BLaER1 treated with 17β-estradiol and CSF1 and Interleukin-3, amounts not matched to agents 10 nM and 100 nM (cell line): ENCODE results near the gene ADAMTS15.
A peak's percentile ranks its signal among the peaks of the same experiment; 100 is the strongest.

ENCODE experiments used
- H3K27ac ChIP-seq, 11 experiments: shearing (Covaris generic); formaldehyde crosslinking; 2 replicates each; pipeline ENCODE4 v1.8.1; 2022
- H3K27me3 ChIP-seq, 11 experiments: shearing (Covaris generic); formaldehyde crosslinking; 2 replicates each; pipeline ENCODE4 v1.8.1; 2022
- H3K36me3 ChIP-seq, 11 experiments: shearing (Covaris generic); formaldehyde crosslinking; 2 replicates each; pipeline ENCODE4 v1.8.1; 2022
- H3K4me1 ChIP-seq, 10 experiments: shearing (Covaris generic); formaldehyde crosslinking; 2 replicates each; pipeline ENCODE4 v1.8.1; 2022
- H3K4me2 ChIP-seq, 11 experiments: shearing (Covaris generic); formaldehyde crosslinking; 2 replicates each; pipeline ENCODE4 v1.8.1; 2022
- H3K4me3 ChIP-seq, 10 experiments: shearing (Covaris generic); formaldehyde crosslinking; 2 replicates each; pipeline ENCODE4 v1.8.1; 2022
- H3K9ac ChIP-seq, 11 experiments: shearing (Covaris generic); formaldehyde crosslinking; 2 replicates each; pipeline ENCODE4 v1.8.1; 2022
- H3K9me3 ChIP-seq, 11 experiments: shearing (Covaris generic); formaldehyde crosslinking; replicated peaks in 1 of 11; 2 replicates each; pipeline ENCODE4 v1.8.1; 2022
- H4K20me1 ChIP-seq, 11 experiments: shearing (Covaris generic); formaldehyde crosslinking; 2 replicates each; pipeline ENCODE4 v1.8.1; 2022
- Cebpa-rat ChIP-seq, 11 experiments: shearing (Covaris generic); IDR thresholded peaks; 2 replicates each; pipeline ENCODE4 v1.8.1; 2022

Gene ADAMTS15, protein sequence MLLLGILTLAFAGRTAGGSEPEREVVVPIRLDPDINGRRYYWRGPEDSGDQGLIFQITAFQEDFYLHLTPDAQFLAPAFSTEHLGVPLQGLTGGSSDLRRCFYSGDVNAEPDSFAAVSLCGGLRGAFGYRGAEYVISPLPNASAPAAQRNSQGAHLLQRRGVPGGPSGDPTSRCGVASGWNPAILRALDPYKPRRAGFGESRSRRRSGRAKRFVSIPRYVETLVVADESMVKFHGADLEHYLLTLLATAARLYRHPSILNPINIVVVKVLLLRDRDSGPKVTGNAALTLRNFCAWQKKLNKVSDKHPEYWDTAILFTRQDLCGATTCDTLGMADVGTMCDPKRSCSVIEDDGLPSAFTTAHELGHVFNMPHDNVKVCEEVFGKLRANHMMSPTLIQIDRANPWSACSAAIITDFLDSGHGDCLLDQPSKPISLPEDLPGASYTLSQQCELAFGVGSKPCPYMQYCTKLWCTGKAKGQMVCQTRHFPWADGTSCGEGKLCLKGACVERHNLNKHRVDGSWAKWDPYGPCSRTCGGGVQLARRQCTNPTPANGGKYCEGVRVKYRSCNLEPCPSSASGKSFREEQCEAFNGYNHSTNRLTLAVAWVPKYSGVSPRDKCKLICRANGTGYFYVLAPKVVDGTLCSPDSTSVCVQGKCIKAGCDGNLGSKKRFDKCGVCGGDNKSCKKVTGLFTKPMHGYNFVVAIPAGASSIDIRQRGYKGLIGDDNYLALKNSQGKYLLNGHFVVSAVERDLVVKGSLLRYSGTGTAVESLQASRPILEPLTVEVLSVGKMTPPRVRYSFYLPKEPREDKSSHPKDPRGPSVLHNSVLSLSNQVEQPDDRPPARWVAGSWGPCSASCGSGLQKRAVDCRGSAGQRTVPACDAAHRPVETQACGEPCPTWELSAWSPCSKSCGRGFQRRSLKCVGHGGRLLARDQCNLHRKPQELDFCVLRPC

DNA sequence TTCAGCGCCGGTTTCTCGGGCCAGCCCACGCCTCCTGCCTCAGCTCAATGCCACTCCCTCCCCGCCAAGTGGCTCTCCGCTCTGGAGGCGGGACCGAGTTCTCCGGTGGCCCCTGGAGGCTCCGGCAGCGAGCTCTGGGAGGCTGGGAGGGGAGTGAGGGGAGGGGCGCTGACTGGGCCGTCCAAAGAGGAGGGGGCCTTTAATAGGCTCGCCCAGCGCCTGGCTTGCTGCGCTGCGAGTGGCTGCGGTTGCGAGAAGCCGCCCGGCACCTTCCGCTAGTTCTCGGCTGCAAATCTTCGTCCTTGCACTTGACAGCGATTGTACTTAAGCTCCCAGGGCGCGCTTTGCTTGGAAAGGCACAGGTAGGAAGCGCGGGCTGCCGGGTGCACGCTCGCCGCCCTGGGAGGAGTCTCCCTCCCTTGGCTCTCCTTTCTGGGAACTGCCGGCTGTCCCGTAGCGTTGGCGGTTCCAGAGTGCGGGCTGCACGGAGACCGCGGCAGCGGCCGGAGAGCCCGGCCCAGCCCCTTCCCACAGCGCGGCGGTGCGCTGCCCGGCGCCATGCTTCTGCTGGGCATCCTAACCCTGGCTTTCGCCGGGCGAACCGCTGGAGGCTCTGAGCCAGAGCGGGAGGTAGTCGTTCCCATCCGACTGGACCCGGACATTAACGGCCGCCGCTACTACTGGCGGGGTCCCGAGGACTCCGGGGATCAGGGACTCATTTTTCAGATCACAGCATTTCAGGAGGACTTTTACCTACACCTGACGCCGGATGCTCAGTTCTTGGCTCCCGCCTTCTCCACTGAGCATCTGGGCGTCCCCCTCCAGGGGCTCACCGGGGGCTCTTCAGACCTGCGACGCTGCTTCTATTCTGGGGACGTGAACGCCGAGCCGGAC lies at the start of gene ADAMTS15:
Gene ADAMTS15, plus strand, starts transcription at position 230 of the 894 bp plus-strand sequence. Its CDS starts 329 bp downstream, at position 559.
- peak within 1 kb of the TSS; percentile 49 to 69 (median 60) for H3K4me3 ChIP-seq
- H3K4me2 ChIP-seq, result peak within 1 kb of the TSS; percentile 88 to 99 (median 98)
- peak within 1 kb of the TSS; percentile 3 to 55 (median 49); a peak in 18 of 22 replicates for H3K9ac ChIP-seq
- H3K36me3 ChIP-seq, result no peaks in the 10 kb centered on the region
- H3K9me3 ChIP-seq, result 0 out of 22 replicates have a peak, but pooled peaks cover 0 to 8% (median 0%) of the 10 kb centered on the region in 11 experiments
- H4K20me1 ChIP-seq, result no peaks in the 10 kb centered on the region; a peak in 1 of 22 replicates
- H3K4me1 ChIP-seq, result peaks cover 8 to 13% (median 12%) of the 10 kb centered on the region in 10 experiments; a peak in 18 of 20 replicates
- no peak within 1 kb of the TSS for H3K27ac ChIP-seq
- peaks cover 9 to 19% (median 16%) of the 10 kb centered on the region in 11 experiments; a peak in 21 of 22 replicates for H3K27me3 ChIP-seq
- no peak for TF ChIP-seq Cebpa-rat (IDR thresholded peaks at IDR 0.05)

- H3K4me3 ChIP-seq, result no peak overlapping the region
- H4K20me1 ChIP-seq, result peaks cover 0 to 13% (median 0%) of the 10 kb centered on the region in 11 experiments; a peak in 4 of 22 replicates
- H3K4me1 ChIP-seq, result peaks cover 20 to 66% (median 43%) of the 10 kb centered on the region in 10 experiments
- H3K4me2 ChIP-seq, result peak overlapping the region in 3 of 11 experiments; percentile 7 to 91 (median 87); a peak in 3 of 22 replicates
- H3K36me3 ChIP-seq, result no peaks in the 10 kb centered on the region
- no peak for TF ChIP-seq Cebpa-rat (IDR thresholded peaks at IDR 0.05)
- no peak overlapping the region for H3K9ac ChIP-seq
- H3K27me3 ChIP-seq, result peaks cover 0 to 15% (median 5%) of the 10 kb centered on the region in 11 experiments; a peak in 7 of 22 replicates
- no peak overlapping the region for H3K27ac ChIP-seq
- no peaks in the 10 kb centered on the region for H3K9me3 ChIP-seq
Observed at GRCh38 chr11:130399196-130399595, 49.2 kb upstream of the ADAMTS15 start.

DNA sequence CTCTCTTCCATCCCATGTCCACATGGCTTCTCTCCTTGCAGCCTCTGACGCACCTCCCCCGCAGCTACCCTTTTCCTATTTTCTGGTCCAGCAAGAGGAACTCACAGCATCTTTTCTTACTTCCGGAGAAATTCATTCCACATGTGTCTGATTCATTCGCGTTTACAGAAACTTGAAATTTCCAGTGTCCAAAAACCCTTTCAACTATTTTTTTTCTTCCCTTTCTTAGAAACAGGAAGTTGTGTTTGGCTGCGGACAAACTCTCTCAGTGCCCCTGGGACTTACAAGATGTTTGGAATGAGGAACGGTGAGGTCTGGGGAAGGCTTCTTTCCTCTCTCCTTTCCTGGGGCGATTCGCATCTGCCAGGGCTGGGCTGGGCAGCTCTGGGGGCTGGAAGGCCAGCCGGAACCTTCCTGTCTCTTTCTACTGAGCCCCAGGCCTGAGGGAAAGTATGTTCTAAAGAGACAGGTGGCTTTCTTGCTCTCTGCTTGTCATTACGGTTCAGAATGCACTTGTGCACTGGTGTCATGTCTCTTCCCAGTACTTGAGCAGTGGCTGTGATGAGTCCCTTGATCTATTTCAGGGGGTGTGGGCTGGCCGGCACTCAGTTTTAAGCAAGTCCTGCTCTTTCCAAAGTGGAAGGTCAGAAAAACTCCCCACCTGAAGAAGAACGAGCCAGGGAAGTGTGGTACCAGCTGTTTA lies 47.5 kb upstream of the ADAMTS15 start:
- peaks cover 20 to 67% (median 43%) of the 10 kb centered on the region in 10 experiments for H3K4me1 ChIP-seq
- H3K9me3 ChIP-seq, result no peaks in the 10 kb centered on the region
- peak overlapping the region in 6 of 11 experiments; percentile 26 to 55 (median 40); a peak in 10 of 22 replicates for H3K27ac ChIP-seq
- peak overlapping the region; percentile 77 to 97 (median 87) for H3K4me2 ChIP-seq
- H3K36me3 ChIP-seq, result no peaks in the 10 kb centered on the region
- peaks cover 0 to 9% (median 0%) of the 10 kb centered on the region in 11 experiments; a peak in 5 of 22 replicates for H3K27me3 ChIP-seq
- H3K4me3 ChIP-seq, result 0 out of 20 replicates have a peak overlapping the region, but pooled peaks of 1 of the 10 experiments have one; percentile 13
- no peak for TF ChIP-seq Cebpa-rat (IDR thresholded peaks at IDR 0.05)
- peak overlapping the region in 4 of 11 experiments; percentile 1 to 28 (median 10); a peak in 4 of 22 replicates for H3K9ac ChIP-seq
- peaks cover 0 to 13% (median 0%) of the 10 kb centered on the region in 11 experiments; a peak in 4 of 22 replicates for H4K20me1 ChIP-seq

- H3K36me3 ChIP-seq, result no peaks in the 10 kb centered on the region
- TF ChIP-seq Cebpa-rat (IDR thresholded peaks at IDR 0.05), result no peak
- no peak overlapping the region for H3K4me3 ChIP-seq
- peak overlapping the region in 8 of 11 experiments; percentile 85 to 97 (median 89); a peak in 16 of 22 replicates for H3K4me2 ChIP-seq
- no peak overlapping the region for H3K27ac ChIP-seq
- H3K9ac ChIP-seq, result no peak overlapping the region
- peaks cover 20 to 66% (median 43%) of the 10 kb centered on the region in 10 experiments for H3K4me1 ChIP-seq
- H3K27me3 ChIP-seq, result peaks cover 0 to 4% (median 0%) of the 10 kb centered on the region in 11 experiments; a peak in 3 of 22 replicates
- no peaks in the 10 kb centered on the region for H3K9me3 ChIP-seq
- peaks cover 0 to 13% (median 0%) of the 10 kb centered on the region in 11 experiments; a peak in 4 of 22 replicates for H4K20me1 ChIP-seq
Observed at GRCh38 chr11:130402570-130402969, 45.9 kb upstream of the ADAMTS15 start.

DNA sequence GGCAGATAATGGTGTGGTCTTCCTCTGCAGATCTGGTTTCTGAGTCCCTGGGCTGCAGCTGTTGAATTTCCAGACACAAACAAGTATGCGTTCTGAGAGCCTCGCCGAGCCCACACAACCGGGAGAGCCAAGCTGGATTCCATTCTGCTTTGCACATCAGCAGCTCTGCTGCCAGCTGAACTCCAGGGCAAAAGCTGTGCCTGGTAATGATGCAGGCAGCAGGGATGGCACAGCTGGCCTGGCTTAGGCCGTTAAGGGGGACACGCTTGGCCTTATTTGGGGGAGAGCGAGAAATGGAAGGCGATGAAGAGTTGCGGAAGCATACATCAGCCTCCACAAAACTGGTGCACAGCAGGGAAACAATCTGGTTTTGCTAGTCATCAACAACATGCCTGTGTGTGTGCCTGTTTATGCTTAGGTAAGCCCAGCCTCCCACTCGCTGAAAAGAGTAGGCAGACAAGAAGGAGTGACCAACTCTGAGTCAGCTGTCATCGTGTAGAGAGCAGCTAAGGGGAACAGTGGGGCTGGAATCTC lies 45.1 kb upstream of the ADAMTS15 start:
- Histone ChIP-seq H3K9ac (no peak overlapping the region), H3K27me3 (no peaks in the 10 kb centered on the region; a peak in 2 of 22 replicates), H3K36me3 (no peaks in the 10 kb centered on the region), H3K4me3 (no peak overlapping the region), H3K4me2 (peak overlapping the region in 6 of 11 experiments; percentile 85 to 97 (median 89); a peak in 9 of 22 replicates), H3K4me1 (peaks cover 20 to 58% (median 43%) of the 10 kb centered on the region in 10 experiments), H3K9me3 (no peaks in the 10 kb centered on the region), H4K20me1 (peaks cover 0 to 13% (median 0%) of the 10 kb centered on the region in 11 experiments; a peak in 4 of 22 replicates), H3K27ac (no peak overlapping the region)
- TF ChIP-seq Cebpa-rat (IDR thresholded peaks at IDR 0.05), result no peak

GRCh38 chr11:130403967-130404366 lies 44.5 kb upstream of the ADAMTS15 start:
- no peak for TF ChIP-seq Cebpa-rat (IDR thresholded peaks at IDR 0.05)
- Histone ChIP-seq H3K27me3 (no peaks in the 10 kb centered on the region; a peak in 2 of 22 replicates), H3K4me1 (peaks cover 20 to 53% (median 43%) of the 10 kb centered on the region in 10 experiments), H3K36me3 (no peaks in the 10 kb centered on the region), H3K9ac (no peak overlapping the region), H3K27ac (no peak overlapping the region), H4K20me1 (peaks cover 0 to 13% (median 0%) of the 10 kb centered on the region in 11 experiments; a peak in 4 of 22 replicates), H3K4me2 (peak overlapping the region in 5 of 11 experiments; percentile 85 to 97 (median 91); a peak in 8 of 22 replicates), H3K4me3 (no peak overlapping the region), H3K9me3 (no peaks in the 10 kb centered on the region)

- H3K9me3 ChIP-seq, result no peaks in the 10 kb centered on the region
- no peaks in the 10 kb centered on the region; a peak in 2 of 22 replicates for H3K27me3 ChIP-seq
- peaks cover 0 to 13% (median 0%) of the 10 kb centered on the region in 11 experiments; a peak in 4 of 22 replicates for H4K20me1 ChIP-seq
- H3K27ac ChIP-seq, result no peak overlapping the region
- H3K4me1 ChIP-seq, result peaks cover 20 to 47% (median 38%) of the 10 kb centered on the region in 10 experiments
- no peak for TF ChIP-seq Cebpa-rat (IDR thresholded peaks at IDR 0.05)
- no peak overlapping the region for H3K9ac ChIP-seq
- no peak overlapping the region for H3K4me3 ChIP-seq
- no peaks in the 10 kb centered on the region for H3K36me3 ChIP-seq
- H3K4me2 ChIP-seq, result no peak overlapping the region
Observed at GRCh38 chr11:130404727-130405126, 43.7 kb upstream of the ADAMTS15 start.
